Measurements from ENCODE around the gene MRPS15.
"Not testable (repeated sequence)": the region's sequence is repeated elsewhere in the genome, so short reads cannot be mapped to it uniquely, and the experiment has no call there.

The MRPS15 gene

GRCh38 chr1:36484099-36484498 lies 19.9 kb upstream of the MRPS15 start:
- no peak for DNase-seq (ENCODE audit: low read depth in 2 of 2)

DNA sequence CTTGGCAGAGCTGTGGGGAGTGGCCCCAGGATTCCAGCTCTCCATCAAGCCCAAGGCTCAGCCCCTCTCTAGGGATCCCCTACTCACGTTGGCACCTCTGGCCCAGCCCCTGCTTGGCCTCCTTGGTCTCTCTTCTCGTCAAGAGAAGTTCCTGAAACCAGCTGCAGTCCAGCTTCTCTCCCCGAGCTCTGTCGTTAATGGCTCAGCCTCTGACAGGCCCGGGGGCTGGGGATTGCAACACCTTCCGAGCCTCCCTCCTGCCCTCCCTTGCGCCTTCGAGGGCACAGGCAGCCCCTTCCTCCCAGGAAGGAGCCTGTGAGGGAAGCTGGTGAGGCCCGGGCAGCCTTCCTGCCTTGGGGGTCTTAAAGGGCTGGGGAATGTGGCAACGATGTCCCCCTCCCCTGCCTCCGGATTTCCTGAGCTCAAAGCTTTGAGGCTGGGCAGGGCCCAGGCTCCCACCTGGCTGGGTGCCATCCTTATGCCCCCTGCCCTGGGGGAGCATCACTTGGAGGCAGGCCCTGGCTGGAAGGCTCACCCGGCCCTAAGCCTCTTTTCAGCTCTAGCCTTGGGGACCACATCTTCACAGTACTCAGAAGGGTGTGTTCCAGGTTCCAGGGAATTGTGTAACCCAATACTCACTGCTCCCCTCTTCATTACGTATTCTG lies 18.7 kb upstream of the MRPS15 start, which contains the start of gene CSF3R:
Gene CSF3R, minus strand, starts transcription at position 190 of the 665 bp plus-strand sequence. CDS start 3,417 bp downstream, outside the sequence.
- no peak for DNase-seq (ENCODE audit: low read depth in 2 of 2)

- DNase-seq (ENCODE audit: low read depth in 2 of 2), result no peak
Observed at GRCh38 chr1:36481771-36482723, 17.9 kb upstream of the MRPS15 start.

DNA sequence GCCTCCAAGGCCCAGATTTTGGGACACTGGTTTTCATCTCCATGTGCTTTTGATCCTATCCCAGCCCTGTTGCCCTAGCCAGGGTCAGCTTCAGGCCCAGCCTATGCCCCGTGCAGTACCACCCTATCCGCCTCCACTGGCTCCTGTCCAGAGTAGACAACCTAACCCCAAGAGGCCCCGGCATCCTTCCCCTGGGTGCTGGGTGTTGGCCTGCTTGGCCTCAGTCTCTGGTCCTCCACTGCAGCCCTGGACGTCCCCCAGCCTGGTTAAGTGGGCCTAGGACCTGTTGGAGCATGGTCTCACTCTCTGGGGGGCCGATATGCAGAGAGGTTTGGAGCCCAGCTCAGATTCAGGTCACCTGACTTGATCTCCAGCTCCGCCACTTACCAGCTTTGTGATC lies 16.9 kb upstream of the MRPS15 start:
- DNase-seq (ENCODE audit: low read depth in 2 of 2), result no peak

GRCh38 chr1:36480161-36480560 lies 16.0 kb upstream of the MRPS15 start:
- DNase-seq (ENCODE audit: low read depth in 2 of 2), result no peak

- DNase-seq (ENCODE audit: low read depth in 2 of 2), result no peak
Observed at GRCh38 chr1:36479505-36480051, 15.4 kb upstream of the MRPS15 start.

DNA sequence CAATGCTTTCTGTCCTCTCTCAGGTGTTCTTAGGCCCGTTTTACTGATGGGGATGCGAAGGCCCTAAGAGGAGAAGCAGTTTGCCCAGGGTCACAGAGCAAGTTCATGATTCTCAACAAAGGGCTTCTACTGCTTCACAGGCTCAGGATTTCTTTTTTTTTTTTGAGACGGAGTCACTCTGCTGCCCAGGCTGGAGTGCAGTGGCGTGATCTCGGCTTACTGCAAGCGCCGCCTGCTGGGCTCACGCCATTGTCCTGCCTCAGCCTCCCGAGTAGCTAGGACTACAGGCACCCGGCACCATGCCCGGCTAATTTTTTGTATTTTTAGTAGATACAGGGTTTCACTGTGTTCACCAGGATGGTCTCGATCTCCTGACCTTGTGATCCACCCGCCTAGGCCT lies 13.4 kb upstream of the MRPS15 start:
- not testable (repeated sequence) for DNase-seq (ENCODE audit: low read depth in 2 of 2)

GRCh38 chr1:36476945-36477344 lies 12.8 kb upstream of the MRPS15 start:
- DNase-seq (ENCODE audit: low read depth in 2 of 2), result no peak

DNA sequence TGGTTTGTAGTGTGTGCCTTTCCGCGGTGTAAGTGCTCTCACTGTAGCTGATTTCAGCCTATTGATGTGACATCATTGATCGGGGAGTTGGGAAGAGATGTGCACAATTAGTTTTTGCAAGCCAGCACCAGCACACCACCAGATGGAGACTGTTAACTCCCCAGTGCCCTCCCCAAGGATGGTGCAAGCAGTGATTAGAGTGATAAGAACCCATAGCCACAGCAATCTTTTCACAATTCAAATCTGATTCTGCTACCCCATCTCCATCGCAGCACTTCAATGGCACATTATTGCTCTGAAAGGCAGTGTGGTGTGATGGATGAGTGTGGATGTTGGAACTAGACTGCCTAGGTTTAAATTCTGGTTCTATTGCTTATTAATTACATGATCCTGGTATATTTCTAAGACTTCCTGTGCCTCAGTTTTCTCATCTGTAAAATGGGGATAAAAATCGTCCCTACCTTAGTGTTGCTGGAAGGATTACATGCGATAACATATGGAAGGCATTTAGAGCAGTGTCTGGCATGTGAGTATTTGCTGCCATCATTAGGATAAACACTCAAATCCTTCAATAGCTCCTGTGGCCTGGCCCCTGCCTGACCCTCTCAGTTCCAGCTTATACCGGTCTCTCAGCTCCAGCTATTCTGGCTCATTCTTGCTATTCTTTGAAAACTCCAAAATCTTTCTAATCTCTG lies 11.9 kb upstream of the MRPS15 start:
- DNase-seq (ENCODE audit: low read depth in 2 of 2), result no peak

DNA sequence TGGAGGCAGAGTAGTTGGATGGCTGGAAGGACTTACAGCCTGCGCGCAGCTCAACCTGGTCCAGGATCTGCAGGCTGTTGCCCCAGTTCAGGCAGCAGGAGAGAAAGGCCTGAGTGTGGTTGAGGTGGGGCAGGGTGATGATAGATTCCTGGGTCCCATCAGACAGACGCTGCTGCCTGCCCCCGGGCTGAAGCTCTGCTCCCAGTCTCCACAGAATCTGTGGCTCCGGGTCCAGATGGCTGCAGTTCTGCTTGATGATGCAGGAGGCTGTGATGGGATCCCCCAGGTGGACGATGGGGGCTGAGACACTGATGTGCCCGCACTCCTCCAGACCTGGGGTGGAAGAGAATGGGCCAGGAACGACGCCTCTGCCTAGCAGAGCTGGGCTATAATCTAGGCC lies 11.2 kb upstream of the MRPS15 start:
- DNase-seq (ENCODE audit: low read depth in 2 of 2), result no peak

DNA sequence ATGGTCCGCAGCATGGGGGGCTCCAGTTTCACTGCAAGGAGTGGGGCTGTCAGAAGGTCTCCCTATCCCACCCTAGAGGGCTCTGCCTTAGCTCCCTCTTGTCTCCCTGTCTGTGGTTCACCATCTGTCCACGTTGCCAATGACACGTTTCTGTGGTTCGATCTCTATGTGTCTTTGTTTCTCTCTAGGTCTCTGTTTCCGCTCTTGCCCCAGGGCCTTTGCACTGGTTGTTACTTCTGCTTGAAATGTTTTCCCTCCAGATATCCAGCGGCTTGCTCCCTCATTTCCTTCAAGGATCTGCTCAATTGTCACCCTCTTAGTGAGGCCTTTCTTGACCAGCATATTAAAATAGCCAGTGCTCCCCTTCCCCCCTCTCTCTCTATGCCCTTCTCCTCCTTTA lies 8.5 kb upstream of the MRPS15 start:
- no peak for DNase-seq (ENCODE audit: low read depth in 2 of 2)

DNA sequence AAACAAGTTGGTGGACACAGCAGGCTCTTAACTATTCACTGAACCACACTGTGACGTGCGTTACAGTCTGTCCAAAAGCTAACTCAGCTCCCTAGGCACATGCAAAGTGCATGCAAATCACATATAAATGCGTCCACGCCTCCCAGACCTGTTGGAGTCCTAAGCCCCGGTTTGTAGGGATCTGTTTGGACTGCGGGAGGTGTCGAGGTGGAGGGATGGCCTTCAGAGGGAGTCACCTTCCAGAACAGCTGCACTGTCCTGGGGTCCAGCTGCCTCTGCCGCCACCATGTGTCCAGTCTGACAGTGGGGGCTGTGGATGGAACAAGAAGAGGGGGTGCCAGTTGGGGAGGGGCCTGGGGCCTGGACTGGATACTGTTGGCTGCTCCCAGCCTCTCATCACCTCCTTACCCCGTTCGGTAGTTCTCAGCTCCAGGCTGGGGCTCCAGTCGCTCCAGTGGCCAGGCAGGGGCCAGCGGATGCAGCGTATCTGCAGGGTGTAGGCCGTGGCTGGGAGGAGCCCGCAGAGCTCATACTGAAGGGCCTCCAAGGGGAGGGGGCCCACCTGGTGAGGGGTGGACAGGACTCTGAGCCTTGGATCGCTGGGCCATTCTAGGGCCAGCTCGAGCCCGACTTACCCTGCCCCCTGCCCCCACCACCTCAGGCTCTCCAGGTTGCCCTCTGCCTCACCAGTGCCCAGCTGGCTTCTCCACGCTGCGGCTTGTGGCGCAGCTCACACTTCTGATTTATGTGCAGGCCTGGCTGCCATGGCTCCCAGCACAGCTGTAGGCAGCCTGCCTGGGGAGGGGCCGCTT lies 7.9 kb upstream of the MRPS15 start:
- DNase-seq (ENCODE audit: low read depth in 2 of 2), result no peak

DNA sequence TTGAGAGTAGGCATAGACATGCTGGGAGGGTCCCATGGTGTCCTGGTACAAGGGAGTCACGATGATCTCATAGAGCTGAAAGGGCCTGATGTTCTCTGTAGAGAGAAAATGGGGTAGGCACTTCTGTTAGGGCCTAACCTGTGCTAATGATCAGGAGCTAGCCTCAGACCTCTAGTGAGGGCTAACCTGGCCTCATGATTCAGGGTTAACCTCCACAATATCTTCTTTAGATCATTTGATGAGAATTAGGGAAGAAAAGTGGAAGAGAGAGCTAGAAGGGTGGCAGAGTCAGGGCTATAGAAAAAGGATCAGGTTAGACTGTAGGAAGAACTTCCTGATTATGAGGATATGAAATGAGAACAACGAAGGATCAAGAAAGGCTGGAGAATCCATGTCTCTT lies 5.0 kb upstream of the MRPS15 start:
- no peak for DNase-seq (ENCODE audit: low read depth in 2 of 2)

GRCh38 chr1:36467700-36468455 lies 3.7 kb upstream of the MRPS15 start:
- no peak for DNase-seq (ENCODE audit: low read depth in 2 of 2)

GRCh38 chr1:36467027-36467410 lies 2.8 kb upstream of the MRPS15 start:
- no peak for DNase-seq (ENCODE audit: low read depth in 2 of 2)

DNA sequence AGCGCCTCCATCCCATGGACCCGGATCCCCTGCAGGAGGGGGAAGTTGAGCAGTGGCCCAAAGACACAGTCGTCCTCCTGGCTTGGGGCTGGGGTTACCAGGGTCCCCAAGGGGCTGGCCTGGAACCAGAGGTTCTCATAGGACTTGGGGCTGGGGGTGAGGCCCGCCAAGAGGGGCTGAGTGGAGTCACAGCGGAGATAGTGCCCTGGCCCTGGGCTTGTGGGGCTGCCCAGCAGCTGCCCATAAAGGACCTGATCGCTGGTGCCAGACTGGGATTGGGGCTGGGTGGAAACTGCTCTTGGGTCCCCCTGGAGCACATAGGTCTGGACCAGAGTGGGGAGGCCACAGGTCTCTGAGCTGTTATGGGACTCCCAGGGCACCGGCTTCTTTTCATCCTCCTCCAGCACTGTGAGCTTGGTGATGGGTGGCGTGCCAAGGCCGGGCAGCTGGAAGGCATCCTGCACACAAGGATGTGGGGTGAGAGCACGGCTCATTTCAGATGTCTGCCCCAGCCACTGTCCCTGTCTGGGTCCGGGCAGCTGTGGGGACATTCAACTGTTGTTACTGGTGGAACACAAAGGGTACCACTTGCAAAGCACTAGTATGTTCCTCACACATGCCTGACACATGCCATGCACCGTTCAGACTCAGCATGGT lies 2.3 kb upstream of the MRPS15 start:
- no peak for DNase-seq (ENCODE audit: low read depth in 2 of 2)

DNA sequence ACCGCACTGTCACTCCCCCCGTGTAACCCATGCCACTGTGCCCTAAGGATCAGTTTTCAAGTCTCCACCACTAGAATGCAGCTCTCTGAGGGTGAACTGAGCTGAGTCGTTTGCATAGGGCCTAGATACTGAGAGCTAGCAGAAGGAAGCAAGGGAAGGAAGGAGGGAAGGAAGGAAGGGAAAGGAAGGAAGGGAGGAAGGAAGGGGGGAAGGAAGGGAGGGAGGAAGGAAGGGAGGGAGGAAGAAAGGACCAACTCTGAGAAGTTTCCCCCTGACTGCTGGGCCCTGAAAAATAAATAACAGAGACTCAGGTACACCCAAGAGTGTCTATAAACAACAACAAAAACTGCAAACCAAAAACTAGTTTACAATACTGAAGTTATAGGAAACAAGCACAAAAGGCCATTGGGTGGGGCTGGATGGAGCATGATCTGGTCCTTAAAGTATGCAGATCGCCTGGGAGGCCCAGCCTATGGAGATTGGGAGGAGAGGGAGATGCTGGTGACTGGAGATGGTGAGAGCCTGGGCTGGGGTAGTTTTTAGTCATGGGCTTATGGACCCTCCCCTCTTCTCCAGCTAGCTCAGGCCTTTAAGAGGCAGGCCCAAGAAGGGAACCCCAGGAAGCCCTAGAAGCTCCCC lies 1.7 kb upstream of the MRPS15 start:
- DNase-seq (ENCODE audit: low read depth in 2 of 2), result no peak

GRCh38 chr1:36464605-36465393 lies 615 bp upstream of the MRPS15 start:
- DNase-seq (ENCODE audit: low read depth in 2 of 2), result no peak

DNA sequence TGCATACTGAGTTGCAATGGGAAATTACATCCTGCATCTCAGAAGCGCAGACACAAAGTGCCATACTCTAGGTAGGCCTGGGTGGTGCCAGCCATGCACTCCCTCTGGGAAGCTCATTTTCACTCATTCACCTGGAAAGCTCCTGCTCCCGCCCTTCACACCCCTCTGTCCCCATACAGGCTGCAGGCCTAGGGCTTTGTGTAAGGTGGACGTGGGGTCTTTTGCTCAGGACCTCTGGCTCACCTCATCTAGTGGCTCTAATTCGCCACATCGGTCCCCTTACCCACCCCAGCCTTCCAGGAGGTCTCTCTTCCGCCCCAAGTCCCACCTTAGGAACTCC lies 751 bp downstream of the MRPS15 start:
- DNase-seq (ENCODE audit: low read depth in 2 of 2), result no peak
